Gastroesophageal sphincter (tissue), 4 donors: ENCODE results near the gene ELANE. TPM values are rescaled to one million over a fixed set of nuclear protein-coding genes. Genes with fewer than 3 reads are reported as not detected.
A peak's percentile ranks its signal among the peaks of the same experiment; 100 is the strongest.
"Not testable (repeated sequence)": the region's sequence is repeated elsewhere in the genome, so short reads cannot be mapped to it uniquely, and the experiment has no call there.

Experiments used
- ATAC-seq: fragments of 150-250 bp; one replicate; pipeline ENCODE4 v1.9.1; 2016; ENCODE audit warnings: mild to moderate bottlenecking, moderate library complexity
- H3K27ac ChIP-seq, 4 donors: fragments of 200-600 bp; sonication (generic) in 3 of 4; 1 replicate in 3 of 4; 2 replicates in 1 of 4; pipeline ENCODE4 v1.5.1; 2016 to 2019
- H3K27me3 ChIP-seq: fragments of 200-600 bp; sonication (generic); one replicate; pipeline ENCODE4 v1.5.1; 2019
- H3K36me3 ChIP-seq, 2 donors: fragments of 200-600 bp; sonication (generic); one replicate each; pipeline ENCODE4 v1.5.1; 2019; ENCODE audit warnings: control low read depth in 1 of 2
- H3K4me1 ChIP-seq, 3 donors: fragments of 200-600 bp; sonication (generic); 1 replicate in 2 of 3; 2 replicates in 1 of 3; pipeline ENCODE4 v1.5.1; 2016 to 2019; ENCODE audit warnings: control low read depth in 2 of 3
- H3K4me3 ChIP-seq, 2 donors: fragments of 200-600 bp; sonication (generic); one replicate each; pipeline ENCODE4 v1.5.1; 2019; ENCODE audit warnings: mild to moderate bottlenecking in 1 of 2, moderate library complexity in 1 of 2
- H3K9me3 ChIP-seq, 3 donors: fragments of 200-600 bp; sonication (generic); one replicate each; pipeline ENCODE4 v1.5.1; 2017 to 2019; ENCODE audit warnings: control low read depth in 2 of 3
- EP300 ChIP-seq: sonication (generic); formaldehyde crosslinking; IDR thresholded peaks from one replicate; pipeline ENCODE4 v1.6.1; 2017; ENCODE audit warnings: antibody characterized with exemption, mild to moderate bottlenecking
- POLR2A ChIP-seq, 2 donors: fragments of 450-650 bp; IDR thresholded peaks; one replicate each; pipeline ENCODE4 v1.6.1; 2017; ENCODE audit warnings: antibody characterized with exemption in 2 of 2, mild to moderate bottlenecking in 2 of 2, moderate library complexity in 1 of 2
- POLR2AphosphoS5 ChIP-seq: sonication (generic); formaldehyde crosslinking; IDR thresholded peaks from one replicate; pipeline ENCODE4 v1.6.1; 2017; ENCODE audit warnings: antibody characterized with exemption
- WGBS, 2 donors: methylation state at CpG; one replicate each; pipeline ENCODE4 v1.1.5; 2018; ENCODE audit warnings: low coverage in 1 of 2; 5-methylcytosine and 5-hydroxymethylcytosine counted together
- total RNA-seq, 4 donors: library from RNA; depleted of rRNA; stranded (reverse); fragments of >200 nt; gene quantifications; one replicate each; pipeline ENCODE4 v1.1.0, GENCODE V29; 2016
- TF ChIP-seq, protein P1 (sequence below), 4 experiments: fragments of 200-600 bp in 2 of 4; fragments of 450-650 bp in 2 of 4; sonication (generic) in 1 of 4; IDR thresholded peaks; one replicate each; pipeline ENCODE4 v1.5.1; 2017 to 2019; ENCODE audit warnings: antibody characterized with exemption in 4 of 4, mild to moderate bottlenecking in 2 of 4, moderate library complexity in 2 of 4

ELANE gene
- total RNA-seq, 4 donors from 2014 or later, result 0.49 to 2.3 (median 1.7) TPM

DNA sequence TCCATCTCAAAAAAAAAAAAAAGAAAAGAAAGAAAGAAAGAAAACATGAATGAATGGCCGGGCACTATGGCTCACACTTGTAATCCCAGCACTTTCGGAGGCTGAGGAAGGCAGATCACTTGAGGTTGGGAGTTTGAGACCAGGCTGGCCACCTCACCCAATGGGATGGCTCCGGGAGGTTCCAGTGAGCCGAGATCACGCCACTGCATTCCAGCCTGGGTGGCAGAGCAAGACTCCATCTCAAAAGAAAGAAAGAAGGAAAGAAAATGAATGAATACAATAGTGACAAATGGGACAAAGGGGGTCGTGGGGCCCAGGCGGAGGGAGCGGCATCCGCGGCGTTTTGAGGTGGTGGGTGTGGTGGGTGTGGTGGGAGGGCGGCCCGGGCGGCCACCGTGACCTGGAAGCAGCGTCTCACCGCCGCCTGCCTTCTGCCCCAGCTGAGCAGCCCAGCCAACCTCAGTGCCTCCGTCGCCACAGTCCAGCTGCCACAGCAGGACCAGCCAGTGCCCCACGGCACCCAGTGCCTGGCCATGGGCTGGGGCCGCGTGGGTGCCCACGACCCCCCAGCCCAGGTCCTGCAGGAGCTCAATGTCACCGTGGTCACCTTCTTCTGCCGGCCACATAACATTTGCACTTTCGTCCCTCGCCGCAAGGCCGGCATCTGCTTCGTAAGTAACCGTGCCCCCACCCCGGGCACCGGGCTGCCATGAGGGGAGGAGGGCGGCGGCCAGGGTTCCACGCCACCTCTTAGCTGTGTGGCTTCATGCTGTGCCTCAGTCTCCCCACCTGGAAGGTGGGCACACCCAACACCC, 6.2 kb upstream of the ELANE start:
- Histone ChIP-seq H3K36me3 (no peaks in the 10 kb centered on the region), H3K27me3 (peaks cover 76% of the 10 kb centered on the region), H3K9me3 (no peaks in the 10 kb centered on the region), H3K4me1 (peaks cover 0 to 40% (median 17%) of the 10 kb centered on the region in 3 donors), H3K4me3 (no peak overlapping the region), H3K27ac (no peak overlapping the region)
- 46% methylated on average over 18 of the region's 37 CpGs; no CpG with 5 or more reads in 1 of the 2 donors for WGBS, 2 donors
- ATAC-seq, result no peak
- TF ChIP-seq POLR2A (IDR thresholded peaks at IDR 0.05) (no peak), POLR2AphosphoS5 (no peak)

DNA sequence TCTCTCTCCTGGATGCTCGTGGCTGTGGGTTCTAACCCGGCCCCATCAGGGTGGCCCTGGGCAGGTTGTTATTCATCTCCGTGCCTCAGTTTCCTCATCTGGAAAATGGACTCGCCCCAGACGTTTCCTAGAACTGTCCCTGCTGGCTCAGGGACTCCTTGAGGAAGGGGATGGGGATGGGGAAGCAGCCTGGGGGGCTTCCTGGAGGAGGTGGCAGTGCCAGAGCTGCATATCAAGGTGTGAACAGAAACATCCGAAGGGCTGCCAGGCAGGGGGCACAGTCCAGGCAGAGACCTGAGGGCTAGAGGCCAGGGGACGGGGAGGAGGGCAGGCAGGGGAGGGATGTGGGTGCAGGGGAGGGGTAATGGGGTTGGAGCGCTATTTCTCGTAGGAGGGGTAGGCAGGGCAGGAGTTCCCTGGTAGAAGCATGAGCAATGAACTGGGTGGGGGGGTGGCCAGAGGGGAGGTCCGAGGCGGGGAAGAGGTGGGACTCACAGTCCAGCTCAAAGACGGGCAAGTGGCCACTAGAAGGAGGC, 3.6 kb upstream of the ELANE start:
- H3K4me1 ChIP-seq, result peaks cover 0 to 59% (median 19%) of the 10 kb centered on the region in 3 donors
- no peak overlapping the region for H3K4me3 ChIP-seq
- no peaks in the 10 kb centered on the region for H3K36me3 ChIP-seq
- ATAC-seq, result no peak
- H3K27ac ChIP-seq, result peak overlapping the region in 2 of 4 donors; percentile 69 to 73
- peaks cover 78% of the 10 kb centered on the region for H3K27me3 ChIP-seq
- H3K9me3 ChIP-seq, result no peaks in the 10 kb centered on the region
- no peak for TF ChIP-seq POLR2A (IDR thresholded peaks at IDR 0.05)
- TF ChIP-seq, protein P1, sequence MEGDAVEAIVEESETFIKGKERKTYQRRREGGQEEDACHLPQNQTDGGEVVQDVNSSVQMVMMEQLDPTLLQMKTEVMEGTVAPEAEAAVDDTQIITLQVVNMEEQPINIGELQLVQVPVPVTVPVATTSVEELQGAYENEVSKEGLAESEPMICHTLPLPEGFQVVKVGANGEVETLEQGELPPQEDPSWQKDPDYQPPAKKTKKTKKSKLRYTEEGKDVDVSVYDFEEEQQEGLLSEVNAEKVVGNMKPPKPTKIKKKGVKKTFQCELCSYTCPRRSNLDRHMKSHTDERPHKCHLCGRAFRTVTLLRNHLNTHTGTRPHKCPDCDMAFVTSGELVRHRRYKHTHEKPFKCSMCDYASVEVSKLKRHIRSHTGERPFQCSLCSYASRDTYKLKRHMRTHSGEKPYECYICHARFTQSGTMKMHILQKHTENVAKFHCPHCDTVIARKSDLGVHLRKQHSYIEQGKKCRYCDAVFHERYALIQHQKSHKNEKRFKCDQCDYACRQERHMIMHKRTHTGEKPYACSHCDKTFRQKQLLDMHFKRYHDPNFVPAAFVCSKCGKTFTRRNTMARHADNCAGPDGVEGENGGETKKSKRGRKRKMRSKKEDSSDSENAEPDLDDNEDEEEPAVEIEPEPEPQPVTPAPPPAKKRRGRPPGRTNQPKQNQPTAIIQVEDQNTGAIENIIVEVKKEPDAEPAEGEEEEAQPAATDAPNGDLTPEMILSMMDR (IDR thresholded peaks at IDR 0.05), result no peak
- TF ChIP-seq POLR2AphosphoS5, result no peak
- TF ChIP-seq EP300, result no peak
- 29 to 31% methylated on average over 5 to 7 of the region's 12 CpGs for WGBS, 2 donors

DNA sequence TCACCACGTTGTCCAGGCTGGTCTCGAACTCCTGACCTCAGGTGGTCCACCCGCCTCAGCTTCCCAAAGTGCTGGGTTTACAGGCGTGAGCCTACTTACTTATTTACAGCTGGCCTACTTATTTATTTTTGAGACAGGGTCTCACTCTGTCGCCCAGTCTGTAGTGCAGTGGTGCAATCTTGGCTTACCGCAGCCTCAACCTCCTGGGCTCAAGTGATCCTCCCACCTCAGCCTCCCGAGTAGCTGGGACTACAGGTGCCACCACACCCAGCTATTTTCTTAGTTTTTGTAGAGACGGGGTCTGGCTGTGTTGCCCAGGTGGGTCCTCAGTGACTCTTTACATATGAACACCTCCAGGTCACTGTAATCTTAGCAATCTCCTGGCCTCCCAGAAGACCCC, 2.9 kb upstream of the ELANE start:
- H3K9me3 ChIP-seq, ATAC-seq, H3K36me3 ChIP-seq, H3K4me3 ChIP-seq: not testable (repeated sequence)
- Histone ChIP-seq H3K4me1 (peaks cover 0 to 53% (median 14%) of the 10 kb centered on the region in 3 donors), H3K27me3 (peaks cover 76% of the 10 kb centered on the region), H3K27ac (peak overlapping the region in 2 of 4 donors; percentile 69 to 73)
- WGBS, 2 donors, result 74 to 95% methylated on average over 4 to 7 of the region's 8 CpGs

DNA sequence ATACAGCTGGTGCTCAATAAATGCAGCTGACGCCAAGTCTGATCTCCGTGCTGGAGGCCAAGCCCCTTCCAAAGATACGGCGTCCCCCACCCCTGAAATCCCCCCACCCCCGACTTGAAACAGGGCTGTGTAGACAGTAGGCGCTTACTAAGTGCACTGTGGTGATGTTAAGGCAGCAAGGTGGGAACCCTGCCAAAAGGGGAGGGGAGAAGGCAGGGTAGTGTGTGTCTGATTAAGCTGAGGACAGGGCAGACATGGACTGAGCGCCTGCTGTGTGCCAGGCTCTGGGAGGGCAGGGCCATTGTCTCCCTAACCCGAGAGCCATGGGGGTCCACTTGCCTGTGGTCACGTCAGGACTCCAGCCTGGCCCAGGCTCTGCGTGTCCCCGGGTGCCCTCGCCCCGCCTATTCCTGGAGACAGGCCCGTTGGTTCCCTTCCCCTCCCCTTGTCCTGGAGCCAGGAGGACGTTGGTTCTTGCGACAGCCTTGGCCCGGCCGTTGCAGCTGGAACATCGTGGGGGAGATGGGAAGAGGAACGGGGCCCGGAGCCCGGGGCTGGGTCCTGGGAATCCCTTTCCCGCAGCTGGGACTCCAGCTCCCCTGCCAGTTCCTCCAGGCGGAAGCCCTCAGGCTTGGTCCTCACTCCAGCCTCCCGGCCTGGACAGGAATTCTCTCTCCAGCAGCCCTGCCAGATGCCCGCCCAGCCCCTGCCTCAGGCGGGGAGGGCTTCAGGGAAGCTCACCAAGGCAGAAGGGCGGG, 1.7 kb upstream of the ELANE start:
- TF ChIP-seq POLR2A (IDR thresholded peaks at IDR 0.05) (peak in 1 of 2 donors; percentile 16), EP300 (no peak), POLR2AphosphoS5 (peak; percentile 98)
- TF ChIP-seq, protein P1 (IDR thresholded peaks at IDR 0.05), result no peak
- peak overlapping the region in 1 of 2 donors; percentile 28 for H3K4me3 ChIP-seq
- ATAC-seq, result peak; percentile 94
- H3K27ac ChIP-seq, result peak overlapping the region; percentile 43 to 87 (median 84)
- no peaks in the 10 kb centered on the region for H3K9me3 ChIP-seq
- peaks cover 0 to 53% (median 14%) of the 10 kb centered on the region in 3 donors for H3K4me1 ChIP-seq
- H3K36me3 ChIP-seq, result no peaks in the 10 kb centered on the region
- peaks cover 73% of the 10 kb centered on the region for H3K27me3 ChIP-seq
- 22 to 50% methylated on average over 2 to 10 of the region's 28 CpGs for WGBS, 2 donors

DNA sequence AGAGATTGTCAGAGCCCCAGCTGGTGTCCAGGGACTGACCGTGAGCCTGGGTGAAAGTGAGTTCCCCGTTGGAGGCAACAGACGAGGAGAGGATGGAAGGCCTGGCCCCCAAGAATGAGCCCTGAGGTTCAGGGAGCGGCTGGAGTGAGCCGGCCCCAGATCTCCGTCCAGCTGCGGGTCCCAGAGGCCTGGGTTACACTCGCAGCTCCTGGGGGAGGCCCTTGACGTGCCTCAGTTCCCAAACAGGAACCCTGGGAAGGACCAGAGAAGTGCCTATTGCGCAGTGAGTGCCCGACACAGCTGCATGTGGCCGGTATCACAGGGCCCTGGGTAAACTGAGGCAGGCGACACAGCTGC, 1.1 kb upstream of the ELANE start:
- TF ChIP-seq POLR2A (IDR thresholded peaks at IDR 0.05), result no peak
- TF ChIP-seq, protein P1 (IDR thresholded peaks at IDR 0.05), result no peak
- TF ChIP-seq POLR2AphosphoS5, result no peak
- no peak for TF ChIP-seq EP300
- Histone ChIP-seq H3K4me1 (peaks cover 0 to 53% (median 14%) of the 10 kb centered on the region in 3 donors), H3K27me3 (peaks cover 73% of the 10 kb centered on the region), H3K9me3 (no peaks in the 10 kb centered on the region), H3K36me3 (no peaks in the 10 kb centered on the region), H3K27ac (peak overlapping the region; percentile 36 to 87 (median 84)), H3K4me3 (peak overlapping the region in 1 of 2 donors; percentile 28)
- no peak for ATAC-seq
- no CpG with 5 or more reads among the region's 13 CpGs for WGBS, 2 donors
